MV-4-11 (cell line): Measurements from ENCODE around the gene SIMC1.
A peak's percentile ranks its signal among the peaks of the same experiment; 100 is the strongest.

Experiments used
- DNase-seq: peaks from one replicate; lab custom pipeline; 2025; lab: John Stamatoyannopoulos, UW

Gene SIMC1

DNA sequence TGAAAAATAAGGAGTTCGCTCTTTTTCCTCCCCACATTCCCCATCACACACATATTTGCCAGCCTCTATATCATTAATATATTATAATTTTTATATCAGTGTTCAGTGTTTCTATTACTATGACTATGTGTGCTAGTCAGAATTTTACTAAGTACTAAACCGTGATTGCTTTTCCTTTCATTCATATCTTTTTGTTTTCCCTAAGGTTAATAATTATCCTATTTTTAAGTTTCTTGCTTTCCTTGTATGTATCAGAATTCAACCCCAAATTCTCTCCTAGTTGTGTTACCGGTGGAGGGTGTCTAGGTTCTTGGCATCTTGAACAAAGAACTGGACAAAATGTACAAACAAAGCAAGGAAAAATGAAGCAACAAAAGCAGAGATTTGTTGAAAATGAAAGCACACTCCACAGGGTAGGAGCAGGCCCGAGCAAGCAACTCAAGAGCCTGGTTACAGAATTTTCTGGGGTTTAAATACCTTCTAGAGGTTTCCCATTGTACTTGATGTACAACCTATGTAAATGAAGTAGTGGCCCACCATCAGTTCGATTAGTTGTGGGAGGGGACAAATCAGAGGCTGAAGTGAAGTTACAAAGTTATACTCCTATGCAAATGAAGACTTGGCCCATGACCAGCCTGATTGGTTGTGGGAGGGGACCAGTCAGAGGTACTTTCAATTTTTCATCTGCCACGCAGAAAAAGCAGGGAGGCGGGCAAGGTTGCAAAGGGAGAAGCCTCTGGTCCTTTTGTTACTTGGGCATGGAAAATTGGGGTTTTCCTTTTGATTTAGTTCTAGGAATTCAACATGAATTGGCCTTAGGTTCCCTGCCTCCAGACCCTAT, 79.5 kb downstream of the SIMC1 start:
- DNase-seq = no peak

DNA sequence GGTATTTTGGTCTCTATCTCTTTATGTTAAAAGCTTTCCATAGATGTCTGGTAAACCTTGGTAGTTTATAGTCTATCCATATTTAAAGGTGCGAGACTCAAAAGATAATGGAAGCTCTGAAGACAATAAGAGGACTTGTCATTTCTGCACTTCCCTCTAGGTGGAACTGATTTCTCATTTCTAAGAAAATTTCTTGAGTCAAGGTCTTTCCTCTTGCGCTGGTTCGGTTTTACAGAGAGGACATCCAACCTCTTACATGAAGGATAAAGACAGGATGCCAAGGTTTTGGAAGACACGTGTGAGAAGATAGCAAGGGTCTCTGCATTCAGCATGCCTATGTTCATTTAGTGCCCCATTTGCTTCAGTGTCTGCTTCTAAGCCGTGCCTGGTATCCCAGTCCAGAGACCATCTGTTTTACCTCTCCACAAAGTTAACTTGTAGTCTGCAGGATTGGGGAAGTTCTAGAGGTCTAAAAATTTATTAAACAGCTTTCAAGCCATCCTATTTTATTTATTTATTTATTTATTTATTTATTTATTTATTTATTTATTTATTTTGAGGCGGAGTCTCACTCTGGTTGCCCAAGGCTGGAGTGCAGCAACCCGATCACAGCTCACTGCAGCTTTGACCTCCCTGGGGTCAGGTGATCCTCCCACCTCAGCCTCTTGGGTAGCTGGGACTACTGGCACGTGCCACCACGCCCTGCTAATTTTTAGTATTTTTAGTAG, 81.8 kb downstream of the SIMC1 start:
- DNase-seq = peak; percentile 9

DNA sequence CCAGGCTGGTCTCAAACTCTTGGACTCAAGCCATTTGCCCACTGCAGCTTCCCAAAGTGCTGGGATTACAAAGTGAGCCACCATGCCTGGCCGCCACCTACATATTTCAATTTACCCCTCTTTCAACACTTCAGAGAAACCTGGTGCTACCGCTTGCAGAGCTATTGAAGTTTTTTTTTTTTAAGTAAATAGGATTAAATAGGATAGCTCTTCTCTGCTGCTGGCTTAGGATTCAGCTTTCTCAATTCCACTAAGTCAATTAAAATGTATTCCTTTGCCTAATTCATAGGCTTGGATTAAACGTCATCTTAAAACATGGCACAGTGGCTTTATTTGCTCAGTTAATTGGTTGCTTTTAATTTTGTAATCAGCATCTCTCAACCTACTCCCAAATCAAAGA, 82.4 kb downstream of the SIMC1 start:
- DNase-seq = no peak

DNA sequence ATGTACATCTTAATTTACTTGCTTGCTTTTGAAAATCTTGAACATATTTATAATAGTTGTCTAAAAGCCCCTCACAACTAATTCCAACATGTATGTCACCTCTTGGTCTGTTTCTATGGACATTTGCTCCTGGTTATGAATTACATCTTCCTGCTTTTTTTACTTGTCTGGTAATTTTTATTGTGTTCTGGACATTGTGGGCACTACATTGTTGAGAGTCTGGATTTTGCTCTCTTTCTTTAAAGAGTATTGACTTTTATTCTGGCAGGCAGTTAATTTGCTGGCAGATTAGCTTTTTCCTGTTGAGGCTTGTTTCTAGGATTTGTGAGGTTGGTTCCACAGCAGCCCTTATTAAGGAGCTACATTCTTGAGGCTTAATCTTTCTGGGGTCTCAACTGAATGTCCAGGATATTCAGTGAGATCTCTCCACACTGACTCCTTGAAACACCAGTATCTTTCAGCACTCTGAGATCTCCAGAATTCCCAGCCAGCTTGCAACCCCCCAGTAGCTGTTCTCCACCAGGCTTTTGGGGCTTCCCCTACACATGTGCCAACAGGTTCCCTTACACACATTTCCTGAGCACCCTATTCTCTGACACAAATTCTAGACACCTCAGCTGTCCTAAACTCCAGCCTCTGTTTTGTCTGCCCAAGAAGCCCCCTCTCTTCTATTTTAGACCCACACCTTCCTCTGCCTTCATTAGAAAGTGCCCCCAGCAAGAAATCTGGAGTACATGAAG, 96.0 kb downstream of the SIMC1 start:
- DNase-seq = no peak

DNA sequence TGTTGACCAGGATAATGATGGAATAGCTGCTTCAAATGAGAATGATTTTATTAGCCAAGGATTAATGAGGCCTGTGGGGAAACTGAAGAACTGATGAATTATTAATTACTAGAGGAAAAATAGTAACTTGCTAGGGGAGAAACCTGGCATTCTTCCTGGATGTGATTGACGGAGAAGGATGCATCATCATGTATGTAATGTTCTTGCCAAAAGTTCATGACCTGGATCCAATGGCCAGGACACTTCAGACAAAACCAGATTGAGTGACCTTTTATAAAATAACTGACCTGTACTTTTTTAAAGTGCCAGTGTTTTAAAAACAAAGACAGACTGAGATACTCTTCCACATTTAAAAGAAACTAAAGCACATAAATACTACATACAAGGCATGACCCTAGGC, 99.7 kb downstream of the SIMC1 start:
- no peak for DNase-seq

DNA sequence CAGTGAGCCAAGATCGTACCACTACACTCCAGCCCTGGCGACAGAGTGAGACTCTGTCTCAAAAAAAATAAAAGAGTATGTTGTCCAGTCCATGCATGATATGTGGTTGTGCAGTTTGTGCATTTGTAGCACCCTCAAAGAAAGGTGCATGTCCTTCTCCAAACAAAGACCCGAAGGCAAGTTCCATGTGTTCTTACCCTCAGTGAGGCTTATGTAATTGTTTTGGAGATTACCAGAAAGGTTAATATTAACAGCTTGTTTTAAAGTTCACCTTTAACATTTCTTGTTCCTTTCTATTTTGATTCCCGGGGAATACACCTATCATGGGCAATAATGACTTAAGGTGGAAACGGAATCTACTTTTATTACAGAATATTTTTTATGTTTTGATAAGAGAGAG, 101.1 kb downstream of the SIMC1 start:
- no peak for DNase-seq

DNA sequence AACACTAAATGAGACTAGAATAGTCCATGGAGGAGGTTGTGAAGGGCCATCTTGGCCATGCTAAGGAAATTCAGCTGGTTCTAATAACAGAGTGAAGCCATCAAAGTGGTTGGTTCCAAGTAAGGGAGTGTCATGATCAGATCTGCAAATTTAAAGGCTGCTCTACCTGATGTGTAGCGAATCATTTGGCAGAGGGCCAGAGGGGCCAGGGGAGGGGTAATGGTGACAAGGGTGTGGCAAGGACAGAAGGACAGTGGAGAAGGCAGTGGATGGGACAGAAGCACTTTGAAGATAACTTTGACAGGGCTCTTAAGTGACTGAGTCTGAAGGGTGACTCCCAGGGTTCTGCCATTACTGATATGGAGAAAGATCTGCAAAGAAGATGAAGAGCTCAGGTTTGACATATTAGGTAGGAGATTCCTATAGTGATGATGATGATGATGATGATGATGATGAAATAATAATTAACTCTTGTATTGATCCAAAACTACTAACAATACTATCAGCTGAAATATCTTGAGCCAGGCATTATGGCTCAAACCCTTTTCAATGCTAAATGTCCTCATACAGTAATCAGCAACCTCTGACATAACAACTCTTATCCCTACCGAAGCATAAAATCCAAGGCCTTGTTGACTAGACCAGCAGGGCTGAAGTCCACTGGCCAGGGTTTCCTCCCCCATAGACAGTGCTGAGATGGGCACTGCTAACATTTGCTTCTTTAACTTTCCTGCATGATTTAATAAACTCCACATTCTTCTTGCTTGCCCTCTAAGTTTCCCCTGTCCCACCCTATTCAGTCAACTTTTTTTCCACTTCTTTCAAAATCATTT, 103.3 kb downstream of the SIMC1 start:
- no peak for DNase-seq

DNA sequence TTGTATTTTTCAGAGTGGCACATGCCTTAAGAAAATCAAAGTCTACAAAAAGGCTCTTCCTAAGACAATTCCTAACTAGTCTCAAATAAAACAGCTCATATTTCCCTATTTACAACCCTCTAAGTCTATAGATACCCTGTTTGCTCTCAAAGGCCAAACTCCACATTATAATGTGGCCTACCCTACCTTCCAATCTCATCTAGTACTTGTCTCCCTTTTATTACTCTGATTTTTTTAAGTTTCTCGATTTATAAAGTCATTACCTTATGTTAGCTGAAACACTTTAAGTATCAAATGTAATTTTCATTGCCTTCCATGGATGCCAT, 103.9 kb downstream of the SIMC1 start:
- no peak for DNase-seq

DNA sequence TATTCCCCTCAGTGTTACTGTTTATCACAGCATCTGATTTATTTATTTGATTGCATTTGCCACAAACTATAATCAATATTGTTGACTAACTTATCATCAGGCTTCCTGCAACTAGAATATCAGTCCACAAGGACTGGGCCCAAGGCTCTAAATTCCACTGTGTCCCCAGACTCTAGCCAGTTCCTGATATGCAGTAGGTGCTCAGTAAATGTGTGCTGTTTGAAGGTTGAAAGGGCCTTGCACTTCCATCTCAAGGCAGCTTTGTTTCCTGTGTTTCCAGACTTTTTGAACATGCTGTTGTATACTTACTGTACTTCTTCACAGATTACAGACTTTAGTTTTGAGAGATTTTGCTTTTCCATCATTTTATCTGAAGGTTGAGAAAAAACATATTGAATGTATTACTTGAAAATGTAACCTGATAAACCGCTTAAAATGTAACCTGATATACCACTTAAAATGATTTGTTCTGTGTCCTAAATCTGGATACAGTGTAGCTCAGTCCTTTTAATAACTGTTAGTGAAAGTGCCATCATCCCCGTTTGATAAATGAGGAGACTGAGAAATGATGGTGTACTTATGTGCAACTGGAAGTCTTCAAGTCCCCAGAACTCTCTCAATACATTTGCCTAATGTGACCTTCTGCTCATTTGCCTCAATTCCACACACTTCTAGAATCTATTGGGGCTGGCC, 104.7 kb downstream of the SIMC1 start:
- DNase-seq = no peak

DNA sequence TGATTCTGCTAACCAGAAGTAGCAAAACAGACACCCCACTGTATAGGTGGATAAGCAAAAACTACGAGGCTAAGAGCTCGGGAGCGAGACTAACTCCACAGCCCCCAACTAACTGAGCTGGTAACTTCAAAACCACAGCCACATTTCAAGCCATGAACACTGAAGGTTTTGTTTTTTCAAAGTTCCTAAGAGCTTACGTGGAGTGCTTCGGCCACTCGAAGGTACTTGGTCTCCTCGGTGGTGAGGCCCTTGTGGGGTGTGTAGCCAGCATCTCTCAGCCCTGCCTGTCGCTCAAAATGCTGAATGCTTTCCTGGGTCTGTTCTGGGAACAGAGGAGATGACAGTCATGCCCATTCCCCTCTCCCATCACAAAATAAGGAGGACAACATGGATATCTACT, 112.2 kb downstream of the SIMC1 start:
- no peak for DNase-seq

DNA sequence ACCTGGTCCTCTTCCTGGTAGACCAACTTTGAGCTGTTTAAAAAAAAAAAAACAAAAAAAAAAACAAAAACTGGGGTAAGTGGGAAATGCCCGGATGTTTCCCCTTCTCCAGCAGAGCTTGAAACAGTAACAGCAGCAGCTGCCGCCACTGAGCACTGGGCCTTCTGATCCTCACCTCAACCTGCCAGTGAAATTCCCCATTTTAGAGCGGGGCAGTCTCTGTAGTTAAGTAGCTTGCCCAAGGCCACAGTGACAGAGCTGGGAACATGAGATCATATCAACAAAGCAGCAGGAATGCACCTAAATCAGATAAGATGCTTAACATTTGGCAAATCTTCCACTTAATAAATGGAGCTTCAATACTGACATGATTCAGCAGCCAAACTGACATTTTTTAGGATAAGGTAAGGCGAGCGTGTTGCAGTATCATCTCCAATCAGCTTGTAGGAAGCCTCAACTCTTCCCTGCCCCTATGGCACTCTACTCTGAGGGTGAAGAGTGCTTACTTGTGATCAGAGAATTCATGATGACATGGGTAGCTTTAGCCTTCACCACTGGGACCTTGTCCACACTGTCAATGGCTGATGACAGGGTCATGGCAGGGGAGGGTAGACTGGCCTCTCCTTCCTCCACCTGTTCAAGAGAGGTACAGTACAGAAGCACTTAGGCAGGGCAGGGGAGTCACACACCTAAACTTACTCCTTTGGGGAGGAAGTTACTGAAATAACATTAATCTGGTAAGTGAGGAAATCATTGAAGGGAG, 114.1 kb downstream of the SIMC1 start:
- DNase-seq = no peak

DNA sequence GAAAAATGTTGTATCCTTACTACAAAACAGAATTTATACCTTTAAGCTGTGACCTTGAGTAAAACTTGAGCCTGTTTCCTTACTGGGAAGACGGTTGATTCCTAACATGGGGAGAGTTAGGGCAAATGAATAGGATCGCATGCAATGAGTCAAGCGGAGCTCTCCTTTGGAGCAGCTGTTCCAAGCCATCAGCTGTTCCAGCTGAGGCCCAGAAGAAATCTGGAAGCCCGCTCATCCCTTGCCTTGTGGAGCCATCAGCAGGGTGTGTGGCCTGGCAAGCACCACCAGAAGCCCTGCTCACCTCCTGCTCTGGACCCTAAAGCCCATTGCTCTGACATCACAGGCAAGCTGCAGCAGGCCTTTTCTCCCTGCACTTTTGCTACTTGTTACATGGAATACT, 115.3 kb downstream of the SIMC1 start:
- no peak for DNase-seq

DNA sequence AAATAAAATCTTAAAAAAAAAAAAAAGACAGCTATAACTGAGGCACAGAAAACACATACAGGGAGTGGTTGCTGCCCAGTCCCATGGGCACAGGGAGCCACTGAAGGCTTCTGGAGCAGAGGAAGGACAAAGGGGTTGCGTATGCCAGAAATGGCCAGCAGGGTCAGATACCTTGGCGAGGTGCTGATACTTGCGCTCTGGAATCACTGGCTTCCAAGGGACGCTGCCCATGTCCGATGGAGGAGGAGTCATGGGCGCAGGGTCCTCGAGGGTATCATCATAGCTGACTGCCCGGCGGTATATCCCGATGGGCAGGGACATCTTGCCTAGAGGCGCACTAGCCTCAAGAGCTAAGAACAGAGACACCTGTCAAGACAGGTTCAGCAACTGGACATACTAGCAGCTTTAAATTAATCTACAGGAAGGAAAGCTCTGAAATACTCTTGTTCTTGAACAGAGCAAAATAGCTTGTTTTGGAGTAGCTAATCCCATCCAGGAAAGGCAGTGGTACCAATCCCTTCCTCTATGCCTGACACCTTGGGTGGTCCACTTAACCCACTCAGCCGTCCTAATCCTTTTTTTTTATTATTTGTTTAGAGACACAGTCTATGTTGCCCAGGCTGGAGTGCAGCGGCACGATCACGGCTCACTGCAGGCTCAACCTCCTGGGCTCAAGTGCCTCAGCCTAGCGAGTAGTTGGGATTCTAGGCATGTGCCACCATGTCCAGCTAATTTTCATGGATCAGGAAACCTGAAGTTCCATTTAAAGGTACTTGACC, 117.4 kb downstream of the SIMC1 start:
- DNase-seq = no peak

DNA sequence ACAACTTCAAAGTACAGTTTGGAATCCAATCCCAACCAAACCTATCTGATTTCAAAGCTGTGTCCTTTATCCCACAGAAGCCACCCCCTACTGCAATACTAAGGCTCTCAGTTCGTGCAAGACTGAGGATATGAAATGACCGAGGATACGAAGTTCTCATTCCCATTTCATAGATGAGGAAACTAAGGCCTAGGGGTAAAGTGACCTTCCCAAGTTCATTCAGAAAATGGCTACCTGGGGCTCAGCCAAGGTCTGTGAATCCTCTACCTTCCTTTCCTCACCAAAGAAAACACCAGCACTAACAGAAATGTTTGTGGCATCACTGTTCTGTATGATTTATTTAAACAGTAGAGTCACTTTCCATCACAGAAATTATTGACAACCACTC, 117.9 kb downstream of the SIMC1 start:
- DNase-seq = no peak

DNA sequence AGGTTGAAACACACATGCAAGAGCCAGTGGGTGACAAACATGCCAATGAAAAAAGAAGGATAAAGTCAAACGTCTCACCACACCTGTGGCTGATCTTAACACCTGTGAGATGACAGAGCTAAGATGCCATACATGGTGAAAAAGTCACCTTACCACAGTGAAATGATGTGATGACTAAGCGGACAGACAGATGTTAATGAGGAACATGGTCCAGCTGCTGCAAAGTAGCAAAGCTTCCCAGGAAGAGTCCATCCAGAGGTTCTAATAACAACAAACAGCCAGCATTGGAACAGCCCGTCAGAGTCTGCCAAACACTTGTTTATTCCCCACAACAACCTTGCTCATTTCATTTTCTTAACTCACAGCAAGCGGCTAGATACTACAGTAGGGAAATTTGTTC, 121.4 kb downstream of the SIMC1 start:
- no peak for DNase-seq

DNA sequence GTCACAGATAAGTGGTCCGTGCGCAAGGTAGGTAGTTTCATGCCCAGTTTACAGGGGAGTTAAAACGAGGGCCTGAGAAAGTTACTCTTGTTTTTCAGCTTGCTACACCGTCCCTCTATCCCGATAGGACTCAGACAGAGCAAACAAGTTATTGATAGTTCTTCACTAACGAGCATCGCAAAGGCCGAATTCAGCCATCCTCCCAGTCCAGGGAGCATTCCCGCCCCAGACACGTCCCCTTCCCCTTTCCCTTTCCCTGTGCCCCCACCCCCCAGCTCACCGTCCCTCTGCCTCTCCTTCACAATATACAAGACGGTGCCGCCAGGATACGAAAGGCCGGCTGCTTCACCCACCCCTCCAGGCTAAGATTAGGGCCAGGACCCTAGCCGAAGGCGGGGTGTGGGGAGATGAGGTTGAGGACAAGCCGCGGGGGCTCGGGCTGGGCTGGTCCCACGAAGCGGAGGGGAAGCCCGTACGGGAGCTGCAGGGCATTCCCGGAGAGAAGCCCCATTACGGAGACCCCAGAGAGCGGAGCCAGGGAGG, 122.7 kb downstream of the SIMC1 start:
- no peak for DNase-seq

DNA sequence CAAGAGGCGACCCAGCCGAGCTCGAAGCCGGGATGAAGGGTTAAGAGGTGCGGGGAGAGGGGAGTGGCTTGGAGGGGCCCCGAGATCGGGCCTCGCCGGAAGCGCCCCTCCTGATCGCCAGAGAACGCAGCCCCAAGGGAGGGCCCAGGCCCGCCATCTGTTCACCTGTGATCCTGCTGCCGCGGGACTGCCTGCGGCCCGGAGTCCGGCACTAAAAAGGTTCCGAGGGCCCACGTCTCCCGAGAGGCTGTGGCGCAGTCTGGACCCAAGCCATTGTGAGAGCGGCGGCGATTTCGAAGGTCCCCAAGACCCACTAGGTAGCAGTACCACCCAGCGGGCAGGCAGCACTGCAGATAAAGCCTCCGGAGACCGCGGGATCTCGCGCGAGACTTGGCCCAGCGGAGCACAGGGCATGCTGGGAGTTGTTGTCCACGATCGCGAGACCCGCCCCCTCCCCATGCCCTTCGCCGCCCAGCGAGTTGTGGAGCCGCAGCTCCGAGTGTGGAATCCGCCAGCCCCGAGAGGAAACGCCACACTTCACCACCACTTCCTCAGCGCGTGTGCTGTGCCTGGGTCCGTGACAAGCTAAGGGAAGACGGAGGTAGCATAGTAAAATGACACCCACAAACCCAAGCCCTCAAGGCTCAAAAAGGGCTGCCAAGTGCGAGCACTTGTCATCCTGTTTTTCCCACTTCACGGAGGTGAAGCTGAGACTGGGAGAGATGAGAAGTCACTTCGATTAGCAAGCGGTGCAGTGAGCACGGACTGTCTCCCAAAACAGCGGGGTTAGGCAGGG, 123.4 kb downstream of the SIMC1 start, which contains the start of gene KIAA1191:
Gene KIAA1191, minus strand, starts transcription at position 328 of the 796 bp plus-strand sequence. CDS start 2,256 bp downstream, outside the sequence.
- peak; percentile 92 for DNase-seq

DNA sequence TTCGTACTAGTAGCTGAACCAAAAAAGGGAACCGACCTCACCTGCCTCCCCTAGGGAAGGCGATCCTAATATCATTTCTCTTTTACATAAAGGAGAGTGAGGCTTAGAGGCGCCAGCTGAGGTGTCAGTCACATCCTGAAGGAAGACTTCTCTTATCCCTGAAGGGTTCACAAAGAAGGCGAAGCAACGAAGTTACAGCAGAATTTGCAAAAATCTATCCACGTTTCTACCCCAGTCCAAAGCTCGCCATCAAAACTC, 123.9 kb downstream of the SIMC1 start:
- DNase-seq = no peak

DNA sequence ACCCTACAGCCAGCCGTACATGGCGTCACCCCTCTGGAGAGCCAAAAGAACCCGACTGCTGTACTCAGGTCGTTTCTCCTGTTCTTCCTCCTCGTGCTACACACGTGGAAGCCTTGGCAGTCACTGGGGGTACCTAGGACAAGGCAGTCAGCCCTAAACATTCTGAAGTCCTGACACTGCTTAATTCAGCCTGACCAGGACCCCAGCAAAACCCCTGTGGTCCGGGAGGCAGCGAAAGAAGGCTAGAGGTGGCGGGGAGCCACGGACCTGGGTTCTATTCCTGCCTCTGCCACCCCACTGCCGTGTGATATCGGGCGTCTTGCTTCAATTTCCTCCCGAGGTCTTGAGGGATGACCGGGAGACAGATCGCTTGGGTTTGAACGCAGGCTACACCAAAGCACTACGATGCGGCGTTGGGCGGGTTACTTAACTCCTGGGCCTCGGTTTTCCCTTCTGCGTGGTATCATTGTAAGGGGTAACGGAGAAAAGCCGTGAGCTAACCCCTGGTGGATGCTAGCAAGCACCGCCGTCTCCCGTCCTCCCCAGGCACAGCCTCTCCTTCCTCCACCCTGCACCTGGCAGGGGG, 126.6 kb downstream of the SIMC1 start:
- no peak for DNase-seq
